ENCODE measurements around the gene CYB5B.

The CYB5B gene

DNA sequence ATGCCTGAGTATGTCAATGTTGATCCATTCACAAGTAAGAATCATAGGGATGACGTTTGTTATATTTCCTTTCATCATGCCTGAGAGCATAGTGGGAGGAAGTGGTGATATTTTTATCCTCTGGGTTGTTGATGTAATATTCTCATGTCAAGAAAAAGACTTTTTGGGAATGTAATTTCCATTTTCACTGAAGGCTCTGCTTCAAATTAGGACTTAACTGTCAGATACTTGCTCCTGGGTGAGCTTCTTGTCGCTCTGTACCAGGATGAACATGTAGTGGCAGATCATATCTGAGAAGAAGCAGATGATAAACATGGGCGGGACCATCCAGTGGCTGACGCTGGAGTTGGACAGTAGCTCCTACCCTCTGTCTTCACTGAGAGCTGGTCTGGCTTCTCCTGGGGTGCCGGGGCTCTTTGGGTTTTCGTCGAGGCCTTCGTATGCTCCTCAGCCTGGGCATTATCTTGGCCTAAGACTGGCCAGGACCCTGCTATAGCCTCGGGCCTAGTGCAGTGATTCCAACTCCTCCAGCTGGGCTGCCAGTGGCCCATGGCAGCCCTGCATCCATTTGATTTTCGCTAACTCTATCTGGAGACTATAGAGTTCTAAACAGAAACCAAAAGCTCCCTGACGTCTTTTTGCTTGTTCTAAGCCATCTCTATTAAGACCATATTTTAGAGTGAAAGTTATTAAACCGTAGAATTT is 19.7 kb downstream of the CYB5B start:
- DNase-seq, result peak in 2 of 51 donors; percentile 4 to 10

GRCh38 chr16:69444873-69445517 is 20.6 kb downstream of the CYB5B start:
- DNase-seq, result no peak

DNA sequence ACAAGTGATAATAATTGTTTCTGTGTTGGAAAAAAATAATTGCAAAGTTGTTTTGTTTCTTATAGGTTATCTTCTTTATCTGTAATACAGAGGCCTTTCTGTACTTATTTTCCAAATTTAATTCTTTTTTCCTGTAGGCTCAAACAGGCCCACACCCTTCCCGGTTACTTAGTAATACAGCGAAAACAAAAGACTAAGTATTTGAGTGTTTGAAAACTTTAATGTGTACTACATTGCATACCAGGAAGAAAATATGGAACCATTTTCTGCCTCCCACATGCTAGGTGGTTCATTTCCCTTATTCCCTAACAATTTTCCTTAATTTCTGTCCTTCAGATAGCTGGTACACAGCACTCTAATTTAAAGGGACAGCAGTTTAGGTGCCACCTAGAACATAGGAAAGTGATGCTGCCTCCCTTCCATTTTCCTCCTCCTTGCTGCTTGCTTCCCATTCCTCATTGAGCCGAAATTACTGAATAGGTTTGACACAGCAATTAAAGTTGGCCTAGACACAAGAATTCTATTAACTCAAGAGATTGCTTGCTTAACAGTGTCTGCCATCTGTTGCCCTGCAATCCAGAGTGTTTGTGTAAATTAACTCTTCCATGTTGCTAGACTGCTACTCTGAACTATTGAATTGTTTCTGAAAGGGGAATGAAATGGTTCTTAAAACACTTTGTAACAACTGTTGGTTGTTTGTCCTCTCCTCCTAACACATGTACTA is 24.2 kb downstream of the CYB5B start:
- DNase-seq, result no peak

DNA sequence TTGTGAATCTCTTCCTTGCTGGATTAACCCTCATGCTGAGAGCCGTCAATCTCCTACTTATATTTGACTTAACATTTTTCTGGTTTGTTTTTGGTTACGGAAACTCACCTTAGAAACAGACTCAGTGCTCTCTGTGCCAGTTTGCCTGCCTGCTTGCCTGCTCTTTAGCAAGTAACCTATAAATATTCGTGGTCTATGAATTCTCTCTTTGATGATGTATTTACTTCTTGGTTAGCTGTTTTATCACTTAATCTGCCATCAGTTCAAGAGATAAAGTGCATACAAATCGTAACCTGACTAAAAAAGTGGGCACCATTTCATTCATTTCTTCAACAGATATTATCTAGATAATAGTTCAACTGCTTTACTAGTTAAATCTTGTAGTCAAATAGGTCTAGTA is 26.7 kb downstream of the CYB5B start:
- no peak for DNase-seq

GRCh38 chr16:69453936-69454335 is 29.5 kb downstream of the CYB5B start:
- no peak for DNase-seq

- peak in 16 of 51 donors; percentile 2 to 42 (median 25) for DNase-seq
Observed at GRCh38 chr16:69463876-69464275, 39.5 kb downstream of the CYB5B start.

DNA sequence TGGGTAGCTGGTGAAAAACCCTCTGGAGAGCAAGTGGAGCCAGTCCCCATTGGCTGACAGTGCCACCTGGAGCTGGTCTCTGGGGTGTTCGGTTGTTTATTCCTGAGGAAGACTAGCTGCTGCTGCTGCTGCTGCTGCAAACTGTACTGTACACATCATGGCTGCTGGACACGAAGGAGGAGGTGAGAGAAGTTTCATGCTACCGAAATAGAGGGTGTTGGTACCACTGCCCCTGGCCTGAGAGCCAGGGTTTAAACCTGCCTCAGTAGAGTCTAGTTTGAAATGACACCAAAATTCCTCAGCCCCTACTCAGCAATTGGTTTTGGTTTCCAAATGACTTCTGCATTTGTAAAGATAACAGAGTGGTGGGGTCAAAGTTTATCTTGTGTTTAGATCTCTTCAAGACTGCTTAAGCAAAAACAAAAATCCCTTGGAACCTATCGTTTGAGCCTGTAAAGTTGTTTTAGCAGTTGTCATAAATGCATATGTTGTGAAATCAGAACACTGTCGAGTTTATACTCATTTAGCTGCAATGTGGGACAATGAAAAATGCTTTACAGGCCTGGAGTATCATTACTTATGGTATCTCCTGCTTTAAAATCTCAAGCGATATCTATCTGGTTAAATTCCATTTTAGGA is 40.8 kb downstream of the CYB5B start:
- peak in 3 of 51 donors; percentile 5 to 16 (median 10) for DNase-seq

DNA sequence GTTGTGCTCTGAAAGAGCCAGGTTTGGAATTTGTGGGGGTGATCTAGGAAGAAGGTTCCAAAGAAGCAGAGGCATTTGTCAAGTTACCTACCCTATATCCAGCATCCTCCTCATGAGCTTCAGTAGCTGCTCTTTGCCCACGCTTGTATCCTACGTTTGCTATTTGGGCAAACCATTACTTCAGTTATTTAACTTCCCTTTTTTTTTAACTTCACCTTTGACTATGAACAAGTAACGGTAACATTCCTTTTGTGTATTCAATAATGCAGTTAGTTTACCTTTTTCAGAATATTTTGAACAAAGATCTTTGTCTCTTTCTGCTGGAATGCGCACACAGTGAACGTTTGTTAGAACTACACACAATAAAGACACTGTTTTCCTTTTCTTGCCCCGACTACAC is 41.5 kb downstream of the CYB5B start:
- peak in 1 of 51 donors; percentile 49 for DNase-seq

GRCh38 chr16:69466547-69466946 is 42.1 kb downstream of the CYB5B start:
- DNase-seq, result no peak

- no peak for DNase-seq
Observed at GRCh38 chr16:69467080-69467479, 42.7 kb downstream of the CYB5B start.

- no peak for DNase-seq
Observed at GRCh38 chr16:69467531-69468204, 43.2 kb downstream of the CYB5B start.

DNA sequence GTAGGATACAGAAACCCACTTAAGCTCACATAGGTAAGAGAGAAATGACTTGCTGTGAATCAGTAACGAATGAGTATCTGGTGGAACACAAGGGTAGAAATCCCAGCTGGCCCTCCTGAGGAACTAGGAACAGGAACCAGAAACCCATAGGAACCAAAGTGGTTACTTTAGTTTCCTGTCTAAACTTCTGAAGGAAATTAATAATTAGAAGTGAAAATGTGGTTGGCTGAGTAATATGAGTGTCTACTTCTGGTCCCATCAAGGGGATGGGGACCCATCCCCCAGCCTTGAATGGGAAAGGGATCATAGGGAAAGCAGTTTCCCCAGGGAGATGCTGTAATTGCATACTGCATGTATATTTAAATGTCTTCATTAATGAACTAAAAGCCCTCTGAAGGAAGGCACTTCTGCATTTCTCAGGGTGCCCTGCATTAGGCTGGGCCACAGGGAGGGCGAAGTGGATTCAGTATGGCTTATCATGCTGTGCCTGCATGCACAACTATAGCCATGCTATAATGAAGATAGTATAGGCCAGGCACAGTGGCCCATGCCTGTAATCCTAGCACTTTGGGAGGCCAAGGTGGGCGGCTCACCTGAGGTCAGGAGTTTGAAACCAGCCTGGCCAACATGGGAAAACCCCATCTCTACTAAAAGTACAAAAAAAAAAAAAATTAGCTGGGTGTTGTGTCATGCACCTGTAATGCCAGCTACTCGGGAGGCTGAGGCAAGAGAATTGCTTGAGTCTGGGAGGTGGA is 45.6 kb downstream of the CYB5B start:
- no peak for DNase-seq

- no peak for DNase-seq
Observed at GRCh38 chr16:69471121-69471520, 46.7 kb downstream of the CYB5B start.

- no peak for DNase-seq
Observed at GRCh38 chr16:69474408-69474807, 50.0 kb downstream of the CYB5B start.

DNA sequence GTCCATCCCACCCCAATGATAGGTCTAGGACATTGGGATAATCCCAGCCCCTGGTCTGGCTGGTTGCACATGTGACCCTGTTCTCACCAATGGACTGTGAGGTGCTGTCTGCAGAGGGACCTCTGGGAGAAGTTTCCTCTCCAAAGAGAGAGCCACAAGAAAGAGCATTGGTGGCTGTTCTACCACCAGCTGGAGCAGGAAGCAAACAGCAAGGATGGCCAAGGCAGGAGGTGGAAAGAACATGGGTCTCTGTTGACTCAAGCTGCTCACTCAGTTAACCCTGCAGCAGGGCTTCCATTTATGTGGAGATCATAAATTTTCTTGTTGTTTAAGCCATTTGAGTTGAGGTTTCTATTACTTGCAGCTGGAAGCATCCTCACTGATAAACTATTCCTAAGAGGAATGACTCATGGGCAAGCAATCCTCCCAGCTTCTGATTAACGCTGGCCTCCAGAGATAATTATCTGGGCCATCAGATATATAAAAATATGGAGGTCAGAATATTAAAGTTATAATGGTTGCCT is 52.6 kb downstream of the CYB5B start:
- DNase-seq, result no peak

GRCh38 chr16:69477546-69477945 is 53.1 kb downstream of the CYB5B start:
- DNase-seq, result no peak

GRCh38 chr16:69478685-69479084 is 54.3 kb downstream of the CYB5B start:
- no peak for DNase-seq

- DNase-seq, result no peak
Observed at GRCh38 chr16:69479775-69480174, 55.4 kb downstream of the CYB5B start.

DNA sequence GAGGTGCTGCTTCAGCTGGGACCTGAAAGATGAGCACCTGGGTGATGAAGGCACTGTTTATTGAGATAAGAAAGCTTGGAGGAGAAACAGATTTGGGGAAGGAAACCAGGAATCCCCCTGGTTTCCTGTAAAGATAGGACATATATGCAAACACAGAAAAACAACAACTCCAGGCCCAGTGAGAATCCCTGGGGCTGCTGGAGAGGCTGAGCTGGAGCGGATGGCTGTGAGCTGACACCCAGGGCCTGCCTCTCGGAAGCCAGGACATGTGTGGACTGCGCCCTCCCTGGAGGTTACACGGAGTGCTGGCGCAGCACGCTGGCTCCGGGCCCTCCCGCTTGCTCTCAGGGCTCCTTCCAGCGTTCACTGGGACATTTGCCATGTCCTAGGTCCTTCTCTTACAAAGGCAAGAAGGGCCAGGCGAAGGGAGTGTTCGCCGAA is 57.5 kb downstream of the CYB5B start:
- DNase-seq, result peak in 49 of 51 donors; percentile 9 to 84 (median 61)

GRCh38 chr16:69482410-69482991 is 58.1 kb downstream of the CYB5B start:
- DNase-seq, result peak in 25 of 51 donors; percentile 6 to 61 (median 32)
